SIG-M5 treated with dmso at 0.1 percent for 504 hours (cell line): Measurements from ENCODE around the gene MAB21L4.

Experiments used
- DNase-seq: peaks from one replicate; lab custom pipeline; 2025; ENCODE audit not compliant: unreplicated experiment; lab: John Stamatoyannopoulos, UW

The MAB21L4 gene

GRCh38 chr2:240898108-240898730 lies 2.3 kb upstream of the MAB21L4 start:
- DNase-seq: peak; percentile 53

- DNase-seq: peak; percentile 4
These were observed 1.1 kb upstream of the MAB21L4 start for GRCh38 chr2:240896871-240897692.

- no peak for DNase-seq
These were observed 438 bp upstream of the MAB21L4 start for GRCh38 chr2:240896394-240896793.

- no peak for DNase-seq
These were observed 959 bp downstream of the MAB21L4 start for GRCh38 chr2:240894836-240895558.

GRCh38 chr2:240894006-240894405 lies 1.9 kb downstream of the MAB21L4 start:
- DNase-seq: no peak

- no peak for DNase-seq
These were observed 2.6 kb downstream of the MAB21L4 start for GRCh38 chr2:240893363-240893844.

GRCh38 chr2:240892925-240893324 lies 3.0 kb downstream of the MAB21L4 start:
- no peak for DNase-seq

- no peak for DNase-seq
These were observed 3.6 kb downstream of the MAB21L4 start for GRCh38 chr2:240892356-240892755.

GRCh38 chr2:240891492-240892340 lies 4.2 kb downstream of the MAB21L4 start:
- DNase-seq: no peak

- DNase-seq: no peak
These were observed 5.3 kb downstream of the MAB21L4 start for GRCh38 chr2:240890691-240891090.

GRCh38 chr2:240889601-240890560 lies 6.1 kb downstream of the MAB21L4 start:
- DNase-seq: no peak

GRCh38 chr2:240888890-240889573 lies 6.9 kb downstream of the MAB21L4 start:
- no peak for DNase-seq

- no peak for DNase-seq
These were observed 7.6 kb downstream of the MAB21L4 start for GRCh38 chr2:240888130-240888889.

- DNase-seq: no peak
These were observed 8.3 kb downstream of the MAB21L4 start for GRCh38 chr2:240887631-240888030.

- no peak for DNase-seq
These were observed 9.0 kb downstream of the MAB21L4 start for GRCh38 chr2:240886678-240887609.

- DNase-seq: peak; percentile 5
These were observed 9.9 kb downstream of the MAB21L4 start for GRCh38 chr2:240886023-240886565.

GRCh38 chr2:240885566-240885965 lies 10.4 kb downstream of the MAB21L4 start:
- DNase-seq: no peak
